ENCODE results near the gene SYT1. TPM values are rescaled to one million over a fixed set of nuclear protein-coding genes. Genes with fewer than 3 reads are reported as not detected.

Gene SYT1
- total RNA-seq, 2 experiments from 2014 or later, result not detected

- Mint-ChIP-seq H3K4me3 (no peak overlapping the region), H3K27me3 (no peaks in the 10 kb centered on the region), H3K27ac (no peak overlapping the region), H3K36me3 (ENCODE audit: low read depth) (no peaks in the 10 kb centered on the region), H3K9me3 (peaks cover 6% of the 10 kb centered on the region), H3K4me1 (ENCODE audit: low read depth) (no peaks in the 10 kb centered on the region)
- Histone ChIP-seq H3K27me3 (ENCODE audit: control insufficient read depth in 1 of 2, insufficient read depth in 2 of 2, low read length in 2 of 2) (no peaks in the 10 kb centered on the region), H3K4me1 (ENCODE audit: insufficient read depth, low read length) (no peaks in the 10 kb centered on the region), H3K4me3 (ENCODE audit: low read length) (no peak overlapping the region), H3K36me3 (ENCODE audit: insufficient read depth, low read length) (no peaks in the 10 kb centered on the region), H3K27ac (ENCODE audit: low read depth in 1 of 2, low read length in 2 of 2) (no peak overlapping the region), H3K9me3 (ENCODE audit: control insufficient read depth in 1 of 2, insufficient read depth in 1 of 2, low read length in 2 of 2) (no peaks in the 10 kb centered on the region)
- no peak for ATAC-seq (ENCODE audit: poor library complexity)
- intact Hi-C loops (cut with DNase I, micrococcal nuclease), result no loop called here
- TF ChIP-seq CTCF (IDR thresholded peaks at IDR 0.05), result no peak
- ChIA-PET CTCF (no interaction called here), POLR2A (no interaction called here)
- DNase-seq, result no peak
Measured at GRCh38 chr12:79151956-79152355, 287.4 kb downstream of the SYT1 start.

GRCh38 chr12:79155683-79156082 is 291.1 kb downstream of the SYT1 start:
- Mint-ChIP-seq H3K4me1 (ENCODE audit: low read depth) (no peaks in the 10 kb centered on the region), H3K9me3 (peaks cover 3% of the 10 kb centered on the region), H3K4me3 (no peak overlapping the region), H3K27ac (no peak overlapping the region), H3K36me3 (ENCODE audit: low read depth) (no peaks in the 10 kb centered on the region), H3K27me3 (no peaks in the 10 kb centered on the region)
- DNase-seq, result no peak
- CTCF ChIA-PET, result no interaction called here
- POLR2A ChIA-PET, result no interaction called here
- H3K4me1 ChIP-seq (ENCODE audit: insufficient read depth, low read length), result no peaks in the 10 kb centered on the region
- no peaks in the 10 kb centered on the region for H3K9me3 ChIP-seq (ENCODE audit: control insufficient read depth in 1 of 2, insufficient read depth in 1 of 2, low read length in 2 of 2)
- no peaks in the 10 kb centered on the region for H3K27me3 ChIP-seq (ENCODE audit: control insufficient read depth in 1 of 2, insufficient read depth in 2 of 2, low read length in 2 of 2)
- no peaks in the 10 kb centered on the region for H3K36me3 ChIP-seq (ENCODE audit: insufficient read depth, low read length)
- TF ChIP-seq CTCF (IDR thresholded peaks at IDR 0.05), result no peak
- intact Hi-C loops (cut with DNase I, micrococcal nuclease), result no loop called here
- H3K4me3 ChIP-seq (ENCODE audit: low read length), result no peak overlapping the region
- no peak overlapping the region for H3K27ac ChIP-seq (ENCODE audit: low read depth in 1 of 2, low read length in 2 of 2)
- ATAC-seq (ENCODE audit: poor library complexity), result no peak

GRCh38 chr12:79156846-79157463 is 292.4 kb downstream of the SYT1 start:
- intact Hi-C loops (cut with DNase I, micrococcal nuclease), result no loop called here

More at GRCh38 chr12:79156846-79157463, 292.4 kb downstream of the SYT1 start:
- H3K4me3 Mint-ChIP-seq, result no peak overlapping the region
- ChIA-PET CTCF (no interaction called here), POLR2A (no interaction called here)
- no peak for TF ChIP-seq CTCF (IDR thresholded peaks at IDR 0.05)
- no peaks in the 10 kb centered on the region for H3K9me3 ChIP-seq (ENCODE audit: control insufficient read depth in 1 of 2, insufficient read depth in 1 of 2, low read length in 2 of 2)
- H3K27me3 Mint-ChIP-seq, result no peaks in the 10 kb centered on the region
- no peaks in the 10 kb centered on the region for H3K4me1 Mint-ChIP-seq (ENCODE audit: low read depth)
- no peak overlapping the region for H3K27ac Mint-ChIP-seq
- no peaks in the 10 kb centered on the region for H3K27me3 ChIP-seq (ENCODE audit: control insufficient read depth in 1 of 2, insufficient read depth in 2 of 2, low read length in 2 of 2)
- ATAC-seq (ENCODE audit: poor library complexity) (no peak), DNase-seq (no peak)
- H3K9me3 Mint-ChIP-seq, result peaks cover 3% of the 10 kb centered on the region
- H3K36me3 ChIP-seq (ENCODE audit: insufficient read depth, low read length), result no peaks in the 10 kb centered on the region
- no peak overlapping the region for H3K27ac ChIP-seq (ENCODE audit: low read depth in 1 of 2, low read length in 2 of 2)
- H3K4me1 ChIP-seq (ENCODE audit: insufficient read depth, low read length), result no peaks in the 10 kb centered on the region
- H3K36me3 Mint-ChIP-seq (ENCODE audit: low read depth), result no peaks in the 10 kb centered on the region
- H3K4me3 ChIP-seq (ENCODE audit: low read length), result no peak overlapping the region
